Measurements from ENCODE around the gene PIK3AP1. TPM values are rescaled to one million over a fixed set of nuclear protein-coding genes. Genes with fewer than 3 reads are reported as not detected.

PIK3AP1 gene
- total RNA-seq, 1 experiment from 2014 or later, result 1.7 TPM

GRCh38 chr10:96656198-96656577, 64.1 kb downstream of the PIK3AP1 start:
- Mint-ChIP-seq H3K4me1 (peaks cover 0 to 5% of the 10 kb centered on the region in 2 experiments; a peak in 2 of 4 replicates), H3K27ac (no peak overlapping the region), H3K27me3 (ENCODE audit: low read depth) (no peaks in the 10 kb centered on the region), H3K4me3 (no peak overlapping the region), H3K36me3 (ENCODE audit: insufficient read depth in 1 of 3, low read depth in 3 of 3) (peaks cover 3 to 10% (median 5%) of the 10 kb centered on the region in 3 experiments; a peak in 6 of 7 replicates), H3K9me3 (peaks cover 3 to 8% of the 10 kb centered on the region in 2 experiments; a peak in 4 of 5 replicates)
- Histone ChIP-seq H3K9ac (ENCODE audit: extremely low read depth, insufficient read length, low read length) (no peak overlapping the region), H4K5ac (ENCODE audit: insufficient read length, low read depth, low read length) (no peak overlapping the region), H2BK20ac (ENCODE audit: low read depth, low read length, poor library complexity, severe bottlenecking) (no peak overlapping the region), H2BK15ac (ENCODE audit: low read depth, low read length) (no peak overlapping the region), H2BK120ac (ENCODE audit: low read depth, low read length, poor library complexity, severe bottlenecking) (no peak overlapping the region), H4K91ac (ENCODE audit: insufficient read length, low read depth, low read length) (no peak overlapping the region), H3K27ac (ENCODE audit: insufficient read length, low read depth, low read length) (no peak overlapping the region), H3K23me2 (ENCODE audit: insufficient read length, low read depth, low read length, poor library complexity, severe bottlenecking) (no peaks in the 10 kb centered on the region), H3K4ac (ENCODE audit: low read depth, low read length) (no peak overlapping the region), H3K9me3 (ENCODE audit: control insufficient read depth, low read depth, low read length) (no peaks in the 10 kb centered on the region), H2AFZ (ENCODE audit: low read length) (no peak overlapping the region), H3K79me2 (ENCODE audit: insufficient read depth, low read length) (no peaks in the 10 kb centered on the region), H3K27me3 (ENCODE audit: insufficient read depth, low read length) (no peaks in the 10 kb centered on the region), H2BK12ac (ENCODE audit: insufficient read length, low read depth, low read length) (no peak overlapping the region), H4K8ac (replicated peaks; ENCODE audit: insufficient read length, low read depth, low read length) (no peak overlapping the region), H3K23ac (ENCODE audit: insufficient read length, low read depth, low read length) (no peak overlapping the region), H3K4me1 (ENCODE audit: insufficient read depth, low read length) (no peaks in the 10 kb centered on the region), H3K79me1 (ENCODE audit: insufficient read depth, low read depth, low read length, poor library complexity, severe bottlenecking) (no peaks in the 10 kb centered on the region), H3K4me2 (ENCODE audit: insufficient read depth, insufficient read length, low read length) (no peak overlapping the region), H3K18ac (ENCODE audit: insufficient read length, low read depth, low read length) (no peak overlapping the region), H2BK5ac (ENCODE audit: insufficient read length, low read length) (no peak overlapping the region), H3K14ac (ENCODE audit: insufficient read depth, low read length) (no peak overlapping the region), H3T11ph (ENCODE audit: low read length) (no peak overlapping the region), H2AK5ac (ENCODE audit: insufficient read length, low read length) (no peak overlapping the region), H3K56ac (ENCODE audit: insufficient read length, low read depth, low read length) (no peak overlapping the region), H4K20me1 (ENCODE audit: control insufficient read depth, insufficient read depth, insufficient read length) (no peaks in the 10 kb centered on the region)
- WGBS (ENCODE audit: extremely low coverage, insufficient read length, low lambda C conversion rate), result no CpG with 5 or more reads among the region's 3 CpGs
- no peak for DNase-seq
- no peak for TF ChIP-seq CTCF (conservative IDR thresholded peaks at IDR 0.05)

Data from H9 (cell line).